NCI-H1417 (cell line): ENCODE results near the gene NAV2.
"Not testable (repeated sequence)": the region's sequence is repeated elsewhere in the genome, so short reads cannot be mapped to it uniquely, and the experiment has no call there.

Source experiments
- DNase-seq, 3 experiments: peaks; one replicate each; lab custom pipeline; 2025; lab: John Stamatoyannopoulos, UW

Gene NAV2

DNA sequence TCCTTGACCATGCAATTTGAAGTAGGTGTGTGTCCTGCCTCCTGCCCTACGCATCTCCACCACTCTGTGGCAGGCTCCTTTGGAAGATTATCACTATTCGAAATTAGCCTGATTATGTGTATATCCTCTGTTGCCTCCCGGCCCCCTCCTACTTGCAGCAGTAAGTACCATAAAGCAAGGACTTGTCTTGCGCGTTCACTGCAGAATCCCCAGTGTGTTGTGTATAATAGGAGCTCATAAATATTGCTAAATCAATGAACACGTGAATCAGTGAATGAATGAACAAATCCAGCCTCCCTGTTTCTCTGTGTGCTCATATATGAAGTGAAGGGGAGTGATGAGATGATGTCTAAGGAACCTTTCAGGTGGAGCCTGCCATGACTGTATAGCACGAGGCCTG lies 237.0 kb downstream of the NAV2 start:
- DNase-seq = no peak

- DNase-seq = peak; percentile 31 to 86 (median 81)
Measured at GRCh38 chr11:19951558-19952115, 239.0 kb downstream of the NAV2 start.

- DNase-seq = peak in 1 of 3 experiments; percentile 55
Measured at GRCh38 chr11:19952116-19952605, 239.5 kb downstream of the NAV2 start.

- no peak for DNase-seq
Measured at GRCh38 chr11:19952911-19953310, 240.3 kb downstream of the NAV2 start.

- no peak for DNase-seq
Measured at GRCh38 chr11:19953336-19953735, 240.7 kb downstream of the NAV2 start.

DNA sequence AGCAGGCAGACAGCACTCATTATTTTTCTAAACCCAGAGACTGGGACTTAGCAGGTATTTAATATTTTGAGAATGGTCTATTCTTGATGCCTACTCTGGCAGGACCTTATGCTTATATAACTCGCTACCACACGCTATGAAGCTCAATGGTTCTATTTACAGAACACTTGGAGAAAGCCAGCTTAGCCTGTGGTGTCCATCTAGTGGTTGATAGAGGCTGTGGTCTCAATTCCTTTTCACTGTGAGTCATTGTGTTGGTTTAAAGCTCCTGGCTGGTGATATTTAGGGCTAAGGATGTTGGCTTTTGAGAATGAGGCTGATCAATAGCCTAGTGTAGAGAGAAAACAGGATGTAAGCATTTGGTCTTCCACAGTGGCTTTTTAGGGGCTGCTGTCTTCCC lies 241.3 kb downstream of the NAV2 start:
- peak; percentile 18 to 64 (median 22) for DNase-seq

GRCh38 chr11:19954899-19955298 lies 242.3 kb downstream of the NAV2 start:
- DNase-seq = no peak

DNA sequence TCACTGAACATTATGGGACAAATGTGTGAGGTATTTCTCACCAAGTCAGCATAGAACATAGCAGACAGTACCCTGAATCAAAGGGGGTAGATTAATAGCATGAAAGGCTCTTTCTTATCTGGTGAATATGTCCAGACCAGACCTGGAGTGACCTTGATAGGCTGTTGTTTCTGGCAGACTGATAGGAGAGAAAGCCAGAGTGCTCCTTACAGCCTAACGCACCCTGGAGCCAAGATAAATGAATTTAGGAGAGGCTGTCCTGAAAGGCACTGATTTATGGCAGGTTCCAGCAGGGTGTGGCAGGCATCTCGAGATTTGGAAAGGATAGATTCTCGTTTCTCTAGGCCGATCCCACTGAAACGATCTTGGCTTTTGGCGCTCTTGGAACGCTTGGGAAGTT lies 243.0 kb downstream of the NAV2 start:
- DNase-seq = no peak

GRCh38 chr11:19956228-19956627 lies 243.6 kb downstream of the NAV2 start:
- no peak for DNase-seq

GRCh38 chr11:19957294-19957943 lies 244.8 kb downstream of the NAV2 start:
- DNase-seq = no peak

DNA sequence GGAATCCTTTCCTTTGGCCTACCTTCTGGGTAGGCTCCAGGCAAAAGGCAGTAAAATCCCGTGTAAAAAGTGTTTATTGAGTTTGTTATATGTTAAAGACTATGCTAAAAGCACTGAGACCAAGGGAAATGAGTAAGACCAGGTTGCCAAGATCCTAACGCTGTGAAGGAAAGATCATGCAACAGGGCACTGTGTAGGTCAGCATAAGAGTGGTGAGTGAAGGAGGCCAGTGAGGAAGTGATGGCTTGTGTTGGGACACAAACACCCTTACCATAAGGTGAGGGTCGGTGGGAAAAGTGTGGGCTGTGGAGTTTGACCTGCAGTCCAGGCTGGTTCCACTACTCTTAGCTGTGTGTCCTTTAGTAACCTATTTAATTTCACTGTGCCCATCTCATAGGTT lies 245.6 kb downstream of the NAV2 start:
- DNase-seq = no peak

DNA sequence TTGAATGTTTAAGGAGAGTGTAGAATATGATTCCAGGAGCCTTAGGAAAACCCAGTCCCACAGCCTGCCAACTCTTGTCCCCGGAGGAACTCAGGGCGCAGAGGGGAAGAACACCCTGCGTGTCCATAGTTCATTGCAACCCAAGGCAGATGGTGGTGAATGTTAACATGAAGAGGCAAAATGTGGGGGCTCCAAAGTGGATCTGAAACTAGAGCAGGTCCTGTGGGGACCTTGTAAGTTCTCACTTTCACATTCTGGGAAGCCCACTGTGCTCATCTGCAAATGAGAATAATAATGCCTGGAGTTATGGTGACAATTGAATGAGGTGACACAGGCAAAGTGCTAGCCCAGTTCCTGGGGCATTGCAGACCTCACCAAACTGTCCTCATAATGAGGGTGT lies 246.6 kb downstream of the NAV2 start:
- no peak for DNase-seq

GRCh38 chr11:19959648-19960059 lies 247.0 kb downstream of the NAV2 start:
- no peak for DNase-seq

GRCh38 chr11:19960410-19960809 lies 247.8 kb downstream of the NAV2 start:
- not testable (repeated sequence) for DNase-seq

DNA sequence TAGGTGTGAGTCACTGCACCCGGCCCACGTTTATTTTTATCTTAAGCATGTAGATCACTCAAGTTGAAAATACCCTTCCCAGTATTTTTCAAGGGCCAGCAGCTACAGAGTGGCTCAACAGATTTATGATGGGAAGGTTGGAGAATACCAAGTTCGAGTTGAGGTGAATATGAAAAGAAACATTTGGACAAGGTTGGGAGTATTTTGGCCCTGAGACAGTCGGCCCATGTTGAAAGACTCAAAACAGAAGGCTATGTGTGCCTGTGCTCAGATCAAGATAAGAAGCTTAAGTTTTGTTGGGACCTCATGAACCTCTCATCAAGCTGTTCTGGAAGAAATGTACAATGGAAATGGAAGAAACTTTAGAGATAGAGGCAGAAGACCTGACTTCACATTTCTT lies 248.6 kb downstream of the NAV2 start:
- DNase-seq = no peak

DNA sequence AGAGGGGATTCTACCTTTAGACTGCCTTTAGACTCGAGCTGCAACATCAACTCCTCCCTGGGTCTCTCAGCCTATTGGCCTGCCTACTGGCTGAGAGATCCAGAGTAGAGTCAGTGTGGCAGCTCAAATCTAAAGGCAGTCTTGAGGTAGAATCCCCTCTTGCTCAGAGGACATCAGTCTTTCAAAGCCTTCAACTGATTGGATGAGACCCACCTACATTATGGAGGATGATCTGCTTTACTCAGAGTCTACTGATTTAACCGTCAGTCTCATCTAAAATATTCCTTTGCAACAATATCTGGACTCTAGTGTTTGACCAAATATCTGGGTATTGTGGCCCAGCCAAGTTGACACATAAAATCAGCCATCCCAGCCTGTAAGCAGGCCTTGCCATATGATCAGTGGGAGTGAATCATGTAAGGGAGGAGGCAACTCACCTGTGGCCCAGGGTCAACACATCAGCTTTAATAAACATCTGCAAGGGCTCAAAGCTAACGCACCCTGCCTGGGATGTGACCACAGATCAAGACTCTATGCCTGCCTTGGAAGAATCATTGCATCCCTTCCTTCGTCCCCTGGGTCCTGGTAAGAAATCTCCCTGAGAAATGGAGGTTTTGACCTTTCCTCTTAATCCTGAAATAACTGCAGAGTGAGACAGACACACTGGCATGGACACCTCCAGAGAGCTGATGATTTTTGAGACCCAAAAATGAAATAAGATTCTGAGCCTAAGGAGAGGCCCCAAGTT lies 249.6 kb downstream of the NAV2 start:
- DNase-seq = no peak

GRCh38 chr11:19962801-19963175 lies 250.2 kb downstream of the NAV2 start:
- DNase-seq = no peak

DNA sequence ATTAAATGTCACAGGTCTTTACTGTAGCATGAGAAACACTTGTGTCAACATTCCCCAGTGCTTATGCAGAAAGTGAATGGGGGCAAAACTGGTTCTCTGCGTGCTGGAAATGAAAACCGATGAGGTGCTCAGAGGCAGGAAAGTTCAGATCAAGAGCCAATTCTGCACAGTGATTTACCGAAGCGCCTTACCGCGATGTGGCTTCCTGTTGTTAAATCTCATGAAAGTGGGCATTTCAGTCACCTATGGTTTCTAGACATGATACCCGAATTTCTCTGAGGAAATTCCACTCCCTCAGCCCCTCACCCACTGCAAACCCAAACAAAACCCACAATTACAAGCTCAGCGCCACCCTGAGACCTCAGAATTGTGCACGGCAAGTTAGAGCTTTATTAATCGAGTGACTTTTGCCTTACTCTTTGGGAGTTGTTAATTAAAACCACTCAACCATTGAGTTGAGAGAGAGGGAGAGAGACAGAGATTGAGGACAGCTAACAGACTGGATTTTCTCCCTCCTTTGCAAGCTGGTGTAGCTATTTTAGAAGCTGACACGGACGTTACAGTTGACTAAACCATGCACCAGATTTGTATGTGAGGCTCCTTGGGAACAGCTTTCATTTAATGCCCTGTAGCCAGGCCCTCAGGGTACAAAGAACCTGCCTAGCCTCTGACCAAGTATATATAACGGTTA lies 251.2 kb downstream of the NAV2 start:
- no peak for DNase-seq

DNA sequence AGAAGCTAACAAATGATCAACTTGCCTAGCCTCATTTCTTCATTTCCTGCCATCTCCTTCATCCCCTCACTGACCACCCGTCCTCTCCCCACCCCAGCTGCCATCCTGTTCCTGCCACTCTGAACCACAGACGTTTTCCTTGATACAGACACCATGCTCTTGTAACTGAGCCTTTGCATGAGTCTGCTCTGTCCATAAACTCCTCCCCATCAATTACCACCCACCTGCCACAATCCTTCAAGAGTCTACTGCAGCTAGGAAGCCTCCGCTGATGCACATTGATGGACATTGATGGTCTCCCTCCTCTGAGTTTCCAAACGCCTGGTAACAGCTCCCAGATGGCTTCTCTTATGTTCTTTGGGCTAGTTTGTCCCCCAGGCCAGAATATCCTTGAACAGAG lies 253.8 kb downstream of the NAV2 start:
- peak in 1 of 3 experiments; percentile 10 for DNase-seq

GRCh38 chr11:19966927-19967326 lies 254.3 kb downstream of the NAV2 start:
- DNase-seq = no peak

- no peak for DNase-seq
Measured at GRCh38 chr11:19967787-19968186, 255.2 kb downstream of the NAV2 start.

DNA sequence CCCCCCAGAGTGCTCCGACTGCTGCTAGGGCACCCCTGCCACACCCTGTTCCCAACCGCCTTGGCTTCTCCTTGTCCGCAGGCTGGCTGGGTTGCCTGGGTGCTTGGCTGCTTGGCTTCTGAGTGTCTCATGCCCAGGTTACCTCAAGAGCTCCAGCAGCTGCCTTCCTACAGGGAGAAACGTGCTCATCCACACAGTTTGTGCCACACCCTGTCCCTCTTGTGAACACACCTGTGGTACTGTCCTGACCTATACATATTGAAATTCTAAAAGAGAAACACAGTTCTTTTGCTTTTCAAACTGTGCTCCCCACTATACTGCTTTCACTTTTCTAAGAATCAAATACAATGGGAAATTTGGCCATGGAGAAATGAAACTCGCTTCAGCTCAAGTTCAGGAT lies 256.2 kb downstream of the NAV2 start:
- DNase-seq = peak in 1 of 3 experiments; percentile 59

DNA sequence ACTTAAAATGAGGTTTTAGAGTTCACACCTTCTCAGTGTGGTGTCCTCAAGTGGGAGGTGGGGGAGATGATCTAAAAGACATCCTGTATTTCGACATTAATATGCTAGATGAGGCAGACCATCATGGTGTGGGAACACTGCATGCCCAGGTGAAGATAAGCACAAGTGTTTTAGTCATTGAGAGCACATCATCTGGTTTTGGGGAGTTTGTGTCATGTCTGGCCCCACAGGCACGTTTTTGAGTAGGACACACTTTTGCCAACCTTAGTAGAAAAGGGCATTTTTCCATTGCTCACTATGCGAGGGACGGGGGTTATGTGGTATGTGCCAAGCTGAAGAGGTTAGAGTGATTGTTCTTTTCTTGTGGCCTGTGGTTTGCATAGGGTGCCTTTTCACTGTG lies 258.3 kb downstream of the NAV2 start:
- DNase-seq = no peak
